ENCODE measurements around the gene KRT4. TPM values are rescaled to one million over a fixed set of nuclear protein-coding genes. Genes with fewer than 3 reads are reported as not detected.

KRT4 gene
- total RNA-seq, 2 donors from 2014 or later = not detected

DNA sequence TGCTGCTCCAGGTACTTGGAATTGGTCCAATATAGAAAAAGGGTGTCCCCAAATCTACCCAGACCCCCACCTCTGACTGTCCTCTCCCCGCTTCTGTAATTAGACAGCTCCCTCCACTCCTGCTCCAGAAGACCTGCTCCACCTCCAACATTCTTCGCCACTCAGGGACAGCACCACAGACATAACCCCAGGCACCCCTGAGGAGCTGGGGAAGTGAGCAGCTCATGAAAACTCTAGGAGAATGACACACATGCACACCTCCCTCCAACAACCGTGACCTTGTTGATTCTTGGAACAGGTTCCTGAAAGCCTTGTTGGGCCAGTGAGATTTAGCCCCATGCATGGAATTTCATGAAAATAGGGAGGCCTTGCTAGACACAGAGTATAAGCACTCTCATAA lies 8.2 kb downstream of the KRT4 start:
- Histone ChIP-seq H3K36me3 (no peaks in the 10 kb centered on the region), H3K27me3 (replicated peaks; ENCODE audit: insufficient read depth) (no peaks in the 10 kb centered on the region), H3K4me1 (ENCODE audit: control insufficient read depth in 1 of 2, low read depth in 2 of 2) (no peaks in the 10 kb centered on the region), H3K27ac (no peak overlapping the region), H3K9me3 (no peaks in the 10 kb centered on the region), H3K4me3 (no peak overlapping the region)
- DNase-seq (ENCODE audit: low spot score) = no peak
- no peak for TF ChIP-seq CTCF (IDR thresholded peaks at IDR 0.05)
- ATAC-seq (ENCODE audit: insufficient number of reproducible peaks, low FRiP score, low read depth) = no peak

GRCh38 chr12:52805000-52805399 lies 8.9 kb downstream of the KRT4 start:
- no peak for ATAC-seq (ENCODE audit: insufficient number of reproducible peaks, low FRiP score, low read depth)
- H3K27me3 ChIP-seq (replicated peaks; ENCODE audit: insufficient read depth) = no peaks in the 10 kb centered on the region
- no peak overlapping the region for H3K27ac ChIP-seq
- H3K36me3 ChIP-seq = no peaks in the 10 kb centered on the region
- H3K4me1 ChIP-seq (ENCODE audit: control insufficient read depth in 1 of 2, low read depth in 2 of 2) = no peaks in the 10 kb centered on the region
- H3K4me3 ChIP-seq = no peak overlapping the region
- no peak for DNase-seq (ENCODE audit: low spot score)
- no peaks in the 10 kb centered on the region for H3K9me3 ChIP-seq
- TF ChIP-seq CTCF (IDR thresholded peaks at IDR 0.05) = no peak

DNA sequence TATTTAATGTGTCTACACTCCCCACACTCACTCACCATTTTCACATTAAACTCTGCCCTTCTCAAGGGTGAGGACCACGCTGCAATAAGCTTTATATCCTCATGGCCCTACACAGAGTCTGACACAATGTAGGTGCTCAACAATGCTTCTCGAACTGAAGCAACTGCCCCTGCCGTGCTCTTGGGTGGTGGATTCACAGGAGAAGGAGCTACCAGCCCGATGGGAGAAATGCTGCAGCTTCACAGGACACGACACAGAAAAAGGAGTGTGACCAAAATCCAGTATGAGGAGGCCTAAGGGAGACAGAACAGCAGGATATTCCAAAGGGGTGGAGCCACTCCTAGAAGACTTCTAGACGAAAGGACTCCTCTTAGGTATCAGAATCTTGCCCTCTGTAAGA lies 11.5 kb downstream of the KRT4 start:
- TF ChIP-seq CTCF (IDR thresholded peaks at IDR 0.05) = no peak
- H3K9me3 ChIP-seq = no peaks in the 10 kb centered on the region
- no peak overlapping the region for H3K4me3 ChIP-seq
- H3K36me3 ChIP-seq = no peaks in the 10 kb centered on the region
- H3K27ac ChIP-seq = no peak overlapping the region
- H3K27me3 ChIP-seq (replicated peaks; ENCODE audit: insufficient read depth) = no peaks in the 10 kb centered on the region
- no peak for ATAC-seq (ENCODE audit: insufficient number of reproducible peaks, low FRiP score, low read depth)
- no peaks in the 10 kb centered on the region for H3K4me1 ChIP-seq (ENCODE audit: control insufficient read depth in 1 of 2, low read depth in 2 of 2)
- no peak for DNase-seq (ENCODE audit: low spot score)

DNA sequence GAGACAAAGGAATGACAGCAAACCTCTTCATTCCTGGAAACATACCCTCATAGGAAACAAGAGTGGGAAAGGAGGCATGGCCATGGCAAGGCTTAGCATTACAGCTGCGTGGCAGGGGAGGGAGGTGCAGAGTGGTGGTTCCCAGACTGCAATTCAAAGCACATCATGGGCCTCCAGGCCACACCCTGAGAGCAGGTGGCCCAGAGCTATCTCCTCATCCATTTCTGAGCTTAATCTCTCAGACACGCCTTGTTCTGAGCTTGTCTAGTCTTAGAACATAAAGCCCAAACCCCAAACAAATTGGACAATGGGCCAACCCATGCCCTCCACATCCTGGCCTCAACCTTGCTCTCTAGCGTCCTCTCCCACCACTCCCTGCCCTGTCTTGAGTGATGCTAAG lies 12.1 kb downstream of the KRT4 start:
- DNase-seq (ENCODE audit: low spot score) = no peak
- no peaks in the 10 kb centered on the region for H3K27me3 ChIP-seq (replicated peaks; ENCODE audit: insufficient read depth)
- H3K4me1 ChIP-seq (ENCODE audit: control insufficient read depth in 1 of 2, low read depth in 2 of 2) = no peaks in the 10 kb centered on the region
- H3K27ac ChIP-seq = no peak overlapping the region
- no peaks in the 10 kb centered on the region for H3K36me3 ChIP-seq
- H3K4me3 ChIP-seq = no peak overlapping the region
- ATAC-seq (ENCODE audit: insufficient number of reproducible peaks, low FRiP score, low read depth) = no peak
- TF ChIP-seq CTCF (IDR thresholded peaks at IDR 0.05) = no peak
- no peaks in the 10 kb centered on the region for H3K9me3 ChIP-seq

DNA sequence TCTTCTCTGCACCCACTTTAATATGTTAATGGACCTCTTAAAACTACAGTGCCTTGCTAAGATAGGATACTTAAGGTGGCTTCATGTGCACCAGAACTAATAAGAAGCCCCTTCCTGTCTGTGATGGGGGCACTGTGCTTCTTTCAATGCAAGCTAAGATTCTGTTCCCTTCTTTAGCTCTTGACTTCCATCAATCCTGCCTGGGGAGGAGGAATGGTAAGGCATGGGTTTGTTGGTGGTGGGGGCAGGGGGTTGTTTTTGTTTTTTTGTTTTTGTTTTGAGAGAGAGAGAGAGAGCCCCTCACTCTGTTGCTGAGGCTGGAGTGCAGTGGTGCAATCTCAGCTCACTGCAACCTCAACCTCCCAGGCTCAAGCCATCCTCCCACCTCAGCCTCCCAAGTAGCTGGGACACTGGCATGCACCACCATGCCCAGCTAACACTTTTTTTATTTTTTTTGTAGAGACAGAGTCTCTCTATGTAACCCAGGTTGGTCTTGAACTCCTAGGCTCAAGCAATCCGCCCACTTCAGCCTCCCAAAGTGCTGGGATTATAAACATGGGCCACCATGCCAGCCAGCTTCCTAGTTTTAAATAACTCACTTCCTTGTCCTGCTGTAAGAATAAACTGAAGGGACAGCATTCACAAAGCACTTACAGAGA lies 13.5 kb downstream of the KRT4 start:
- no peak overlapping the region for H3K4me3 ChIP-seq
- DNase-seq (ENCODE audit: low spot score) (no peak), ATAC-seq (ENCODE audit: insufficient number of reproducible peaks, low FRiP score, low read depth) (no peak)
- H3K36me3 ChIP-seq = no peaks in the 10 kb centered on the region
- H3K27me3 ChIP-seq (replicated peaks; ENCODE audit: insufficient read depth) = no peaks in the 10 kb centered on the region
- no peaks in the 10 kb centered on the region for H3K4me1 ChIP-seq (ENCODE audit: control insufficient read depth in 1 of 2, low read depth in 2 of 2)
- H3K27ac ChIP-seq = no peak overlapping the region
- no peaks in the 10 kb centered on the region for H3K9me3 ChIP-seq
- no peak for TF ChIP-seq CTCF (IDR thresholded peaks at IDR 0.05)

Measured in thoracic aorta (tissue), 2 donors.